TTC549 (cell line): ENCODE data around the gene MRRF.

Source experiments
- FAIRE-seq: peaks from 2 replicates; lab custom pipeline; 2012; peaks lifted over from hg19 to GRCh38; lab: Jason Lieb, UNC

MRRF gene, protein sequence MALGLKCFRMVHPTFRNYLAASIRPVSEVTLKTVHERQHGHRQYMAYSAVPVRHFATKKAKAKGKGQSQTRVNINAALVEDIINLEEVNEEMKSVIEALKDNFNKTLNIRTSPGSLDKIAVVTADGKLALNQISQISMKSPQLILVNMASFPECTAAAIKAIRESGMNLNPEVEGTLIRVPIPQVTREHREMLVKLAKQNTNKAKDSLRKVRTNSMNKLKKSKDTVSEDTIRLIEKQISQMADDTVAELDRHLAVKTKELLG

GRCh38 chr9:122264360-122265148 is at the start of gene MRRF, which contains the start of gene RBM18:
Gene MRRF, plus strand, starts transcription at chr9:122264882. Its CDS starts 6,010 bp downstream, at chr9:122270892.
Gene RBM18, minus strand, starts transcription at chr9:122264840. Its CDS starts 3,348 bp downstream, at chr9:122261492.
- no peak for FAIRE-seq

DNA sequence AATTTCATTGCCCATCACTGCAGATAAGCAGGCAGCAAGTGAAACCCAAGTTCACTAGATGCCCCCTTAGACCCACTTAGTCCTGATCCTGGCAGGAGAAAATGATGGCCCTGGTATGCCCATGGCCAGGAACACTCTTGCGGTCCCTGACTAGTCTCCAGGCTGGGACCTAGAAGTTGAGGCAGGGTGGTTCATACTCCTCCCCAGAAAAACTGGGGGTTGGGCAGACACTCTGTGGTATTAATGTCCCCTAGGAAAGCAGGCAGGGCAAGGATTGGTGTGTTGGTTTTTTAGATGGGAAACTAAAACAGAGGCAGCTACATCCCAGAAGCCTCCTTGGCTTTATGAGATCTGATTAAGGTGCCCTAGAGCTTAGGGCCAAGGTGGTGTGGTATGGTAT is 49.0 kb upstream of the MRRF start:
- no peak for FAIRE-seq

DNA sequence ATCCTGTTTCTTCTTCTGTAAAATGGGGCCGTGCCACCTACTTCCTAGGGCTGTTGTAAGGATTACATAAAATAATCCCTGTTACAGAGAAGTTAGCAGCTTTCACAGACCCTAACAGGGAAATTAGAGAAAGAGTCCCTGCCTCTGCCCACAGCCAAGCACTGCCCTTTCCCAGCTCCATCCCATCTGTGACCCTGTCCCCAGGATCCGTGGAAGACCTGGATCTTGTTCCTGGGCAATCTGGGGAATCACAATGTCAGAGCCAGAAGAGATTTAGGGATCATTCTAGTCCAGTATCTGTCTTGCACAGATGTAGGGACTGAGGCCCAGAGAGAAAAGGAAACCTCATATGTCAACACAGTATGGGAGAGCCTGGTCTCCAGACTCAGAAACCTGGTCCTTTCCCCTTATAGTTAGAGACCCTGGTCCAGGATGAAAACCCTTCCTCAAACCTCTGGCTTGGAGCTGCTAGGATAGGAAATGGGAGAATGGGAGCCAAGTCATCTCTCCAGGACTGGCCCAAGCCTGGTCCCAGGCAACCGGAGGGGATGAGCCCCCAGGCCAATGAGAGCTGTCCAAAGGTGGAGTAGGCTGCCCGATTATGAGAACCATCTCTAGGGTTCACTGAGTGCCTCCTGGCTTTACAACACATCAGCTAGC is 48.4 kb upstream of the MRRF start:
- FAIRE-seq: no peak

- FAIRE-seq: no peak
These were observed 47.8 kb upstream of the MRRF start for GRCh38 chr9:122216798-122217418.

DNA sequence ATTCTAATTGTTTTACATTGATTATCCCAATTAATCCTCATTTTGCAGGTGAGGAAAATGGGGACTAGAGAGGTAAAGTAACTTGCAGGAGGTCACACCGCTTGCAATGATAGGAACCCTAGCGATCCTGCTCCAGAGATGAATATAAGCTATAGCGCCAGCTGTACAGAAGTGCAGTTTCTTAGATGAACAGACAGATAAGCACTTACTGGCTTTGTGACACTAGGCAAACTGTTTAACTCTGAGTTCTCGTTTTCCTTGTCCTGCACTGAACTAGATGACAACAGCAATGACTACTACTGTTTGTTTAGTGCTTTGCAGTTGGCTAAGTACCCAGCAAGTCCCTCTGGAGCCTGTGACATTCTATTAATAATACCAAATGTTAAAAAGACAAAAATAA is 47.0 kb upstream of the MRRF start:
- no peak for FAIRE-seq

DNA sequence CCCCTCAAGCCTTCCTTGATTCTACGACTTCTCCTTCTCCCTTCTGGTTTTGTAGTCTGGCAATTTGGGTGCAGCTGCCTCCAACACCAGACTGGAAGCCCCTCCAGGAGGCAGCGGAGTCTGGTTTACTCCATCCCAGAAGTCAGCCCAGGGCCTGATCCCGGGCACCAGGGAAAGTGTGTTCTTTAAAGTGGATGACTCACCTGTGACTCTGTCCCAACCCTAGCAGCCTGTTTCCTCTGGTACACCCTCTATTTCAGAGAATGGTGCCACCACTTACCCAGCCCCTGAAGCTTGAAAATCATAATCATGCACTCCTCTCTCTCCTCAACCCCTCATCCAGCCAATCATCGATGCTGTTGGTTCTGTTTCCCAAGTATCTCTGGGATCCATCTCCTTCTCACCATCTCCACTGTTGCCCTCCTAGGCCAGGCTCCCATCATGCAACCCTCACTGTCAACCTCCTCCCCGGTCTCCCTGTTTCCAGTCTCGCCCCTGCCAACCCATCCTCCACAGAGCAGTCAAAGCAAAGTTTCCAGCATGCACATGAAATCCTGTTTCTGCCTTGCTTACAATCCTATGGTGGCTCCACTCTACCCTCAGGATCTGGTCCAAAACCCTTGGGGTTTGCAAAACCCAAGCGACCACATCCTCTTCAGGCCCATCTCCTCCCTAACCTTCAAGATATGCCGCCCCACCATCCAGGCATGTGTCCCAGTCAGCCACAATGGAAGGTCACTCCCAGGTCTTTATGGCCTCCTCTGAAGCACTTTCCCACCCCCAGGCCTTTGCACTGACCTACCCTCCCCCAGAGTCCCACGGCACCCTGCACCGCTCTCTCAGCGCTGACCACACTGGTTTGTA is 46.4 kb upstream of the MRRF start:
- no peak for FAIRE-seq

GRCh38 chr9:122218935-122219855 is 45.5 kb upstream of the MRRF start:
- no peak for FAIRE-seq

- FAIRE-seq: no peak
These were observed 44.6 kb upstream of the MRRF start for GRCh38 chr9:122219856-122220672.

DNA sequence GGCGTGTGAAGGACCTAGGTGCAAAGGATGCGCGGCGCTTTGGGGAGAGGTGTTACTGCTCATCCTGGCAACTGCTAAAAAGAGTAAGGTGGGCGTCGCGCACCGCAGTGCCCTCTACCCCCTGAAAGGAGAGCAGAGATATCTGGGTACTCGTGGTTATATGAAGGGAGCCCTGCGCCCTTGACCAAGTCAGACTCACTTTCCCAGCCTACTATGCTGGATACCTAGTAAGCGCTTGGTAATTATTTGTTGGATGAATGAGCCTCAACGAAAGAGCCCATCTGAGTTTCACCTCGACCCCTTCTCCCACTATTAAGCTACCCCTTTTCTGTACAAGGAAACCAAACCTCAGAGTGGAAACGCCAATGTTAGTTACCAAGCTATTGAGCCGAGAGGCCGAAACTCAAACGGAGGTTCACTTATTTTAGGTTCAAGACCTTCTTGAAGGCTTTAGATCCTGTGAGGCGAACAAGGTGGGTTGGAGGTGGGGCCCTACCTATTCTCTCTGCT is 44.0 kb upstream of the MRRF start:
- FAIRE-seq: no peak

DNA sequence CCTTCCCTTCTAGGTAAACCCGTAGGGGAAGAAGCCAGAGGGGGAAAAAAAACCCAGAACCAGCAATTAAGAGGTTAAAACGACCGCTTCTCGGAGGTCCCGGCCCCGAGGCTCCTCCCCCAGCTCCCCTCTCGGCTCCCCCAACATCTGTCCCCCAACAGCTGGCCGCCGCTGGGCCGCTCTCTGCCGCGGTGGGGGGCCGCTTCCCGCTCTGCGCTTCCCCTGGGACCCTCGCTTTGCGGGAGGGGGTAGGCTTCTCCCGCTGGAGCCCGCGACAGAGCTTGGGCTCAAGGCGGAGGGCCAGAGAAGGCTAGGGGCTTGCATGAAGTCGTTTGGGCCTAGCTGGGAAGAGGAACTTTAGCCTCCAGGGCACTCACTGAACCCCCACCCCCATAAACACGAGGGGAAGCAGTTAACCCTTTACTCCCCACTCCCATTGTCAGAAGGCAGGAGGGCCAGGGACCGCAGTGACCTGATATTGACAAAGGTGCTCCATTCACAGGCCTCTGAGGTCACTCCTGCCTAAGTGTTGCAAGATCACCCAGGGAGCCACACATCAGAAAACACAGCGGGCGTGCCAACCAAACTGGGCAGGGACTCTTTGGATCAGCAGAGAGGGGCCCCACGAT is 43.4 kb upstream of the MRRF start:
- FAIRE-seq: no peak

DNA sequence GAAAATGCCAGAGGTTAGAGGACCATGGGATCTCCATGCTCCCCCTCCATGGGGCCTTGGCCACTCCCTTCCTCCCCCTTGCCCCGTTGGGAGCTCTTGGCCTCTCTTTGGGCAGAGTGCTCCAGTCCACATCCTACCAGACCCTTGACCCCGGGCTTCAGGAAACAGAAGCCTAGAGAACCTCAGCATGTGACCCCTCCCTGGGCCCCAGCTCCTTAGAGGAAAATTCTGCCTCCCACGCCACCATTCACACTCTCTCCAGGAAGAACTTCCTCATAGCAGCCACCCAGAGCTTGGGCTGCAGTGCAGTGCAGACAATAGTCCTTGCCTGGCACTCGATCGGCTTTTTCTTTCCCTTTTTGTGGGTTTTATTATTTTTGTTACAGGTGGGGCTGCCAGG is 41.9 kb upstream of the MRRF start:
- no peak for FAIRE-seq

DNA sequence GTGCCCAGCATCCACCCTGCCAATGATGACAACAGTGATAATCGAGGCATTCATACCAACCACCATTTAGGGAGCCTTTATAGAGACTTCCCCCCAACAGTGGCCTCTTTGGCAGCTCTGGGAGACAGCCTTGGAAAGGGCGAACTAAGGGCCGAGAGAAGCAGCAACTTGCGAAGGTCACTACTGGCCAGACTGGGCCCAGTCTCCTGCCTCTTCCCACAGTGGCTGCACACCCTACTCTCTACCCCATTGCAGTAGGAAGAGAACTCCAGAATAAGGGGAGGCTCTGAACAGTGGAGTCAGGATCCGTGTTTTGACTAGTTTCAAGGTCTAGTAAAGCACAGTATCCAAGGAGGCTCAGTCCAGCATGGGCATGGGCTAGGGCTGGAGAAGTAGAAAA is 41.2 kb upstream of the MRRF start:
- FAIRE-seq: no peak

- no peak for FAIRE-seq
These were observed 39.2 kb upstream of the MRRF start for GRCh38 chr9:122225312-122226141.

- no peak for FAIRE-seq
These were observed 38.4 kb upstream of the MRRF start for GRCh38 chr9:122226142-122226757.

- no peak for FAIRE-seq
These were observed 37.7 kb upstream of the MRRF start for GRCh38 chr9:122226758-122227574.

DNA sequence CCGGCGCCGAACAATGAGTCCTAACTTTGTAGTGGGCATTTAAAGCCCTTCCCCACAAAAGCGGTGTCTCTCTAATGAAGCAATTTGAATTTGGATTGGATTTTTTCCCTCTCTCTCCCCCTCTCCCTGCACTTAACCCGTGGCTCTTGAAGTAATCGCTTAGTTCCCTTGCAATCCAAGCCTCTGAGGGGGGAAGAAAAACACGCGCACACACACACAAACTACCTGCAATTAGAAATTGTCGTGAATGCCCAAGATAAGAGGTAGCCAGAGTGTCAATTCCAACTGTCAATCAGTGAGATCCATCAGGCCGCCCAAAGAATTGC is 37.1 kb upstream of the MRRF start:
- FAIRE-seq: no peak

GRCh38 chr9:122228191-122228567 is 36.5 kb upstream of the MRRF start:
- FAIRE-seq: no peak
